T-cell (primary cell): ENCODE results near the gene PRAMEF6. TPM values are rescaled to one million over a fixed set of nuclear protein-coding genes. Genes with fewer than 3 reads are reported as not detected.

Experiments used
- total RNA-seq, 35 experiments: library from RNA in 6 of 35; stranded (reverse) in 6 of 35; fragments of 120-200 nt in 1 of 35; gene quantifications; one replicate each; pipeline versions ENCODE4 v1.2.1 to v1.2.4 and lab custom pipeline; 2013 to 2026

The PRAMEF6 gene
- total RNA-seq, 5 donors from 2014 or later (not counting 1 experiment from before 2014, with no cell fraction given), result not detected

Other genes with a start within 250 kb of the PRAMEF6 start
- gene AADACL3, start 231.5 kb downstream of the PRAMEF6 start, total RNA-seq, result not detected
- gene CFAP107, start 201.4 kb downstream of the PRAMEF6 start, total RNA-seq, result not detected
- gene PRAMEF12, start 173.8 kb downstream of the PRAMEF6 start, total RNA-seq, result not detected
- not detected for gene PRAMEF1, start 156.2 kb downstream of the PRAMEF6 start, total RNA-seq
- not detected for gene PRAMEF11, start 116.2 kb downstream of the PRAMEF6 start, total RNA-seq
- gene HNRNPCL1, start 98.9 kb downstream of the PRAMEF6 start, total RNA-seq, result not detected
- gene PRAMEF2, start 90.5 kb downstream of the PRAMEF6 start, total RNA-seq, result not detected
- not detected for gene PRAMEF4, start 61.4 kb downstream of the PRAMEF6 start, total RNA-seq
- gene PRAMEF10, start 49.3 kb downstream of the PRAMEF6 start, total RNA-seq, result not detected
- gene PRAMEF7, start 31.0 kb downstream of the PRAMEF6 start, total RNA-seq, result not detected
- not detected for gene PRAMEF27, start 109.0 kb upstream of the PRAMEF6 start, total RNA-seq
- gene HNRNPCL3, start 113.2 kb upstream of the PRAMEF6 start, total RNA-seq, result not detected
- not detected for gene PRAMEF25, start 123.2 kb upstream of the PRAMEF6 start, total RNA-seq
- gene HNRNPCL2, start 169.3 kb upstream of the PRAMEF6 start, total RNA-seq, result not detected
- gene PRAMEF26, start 208.4 kb upstream of the PRAMEF6 start, total RNA-seq, result not detected
- not detected for gene HNRNPCL4, start 218.1 kb upstream of the PRAMEF6 start, total RNA-seq
- gene PRAMEF9, start 224.3 kb upstream of the PRAMEF6 start, total RNA-seq, result not detected